HCT116 (cell line): Measurements from ENCODE around the gene OR2Y1.

Source experiments
- EZH2 ChIP-seq: fragments of 200-600 bp; sonication (generic); IDR thresholded peaks from 2 replicates; pipeline ENCODE4 v1.6.1; 2017; ENCODE audit warnings: antibody characterized with exemption, mixed run types
- POLR2A ChIP-seq: IDR thresholded peaks from 2 replicates; pipeline ENCODE4 v1.7.0; 2011; ENCODE audit warnings: borderline replicate concordance; ENCODE audit not compliant: insufficient read depth, insufficient read length; ENCODE audit errors: extremely low read depth

GRCh38 chr5:180691046-180691445, 48.8 kb downstream of the OR2Y1 start:
- TF ChIP-seq EZH2 = no peak
- no peak for TF ChIP-seq POLR2A
